HG03025 (cell line): ENCODE measurements around the gene PPP2R5A.

Source experiments
- ATAC-seq: cut with Tn5 transposase; IDR thresholded peaks from one replicate; pipeline ENCODE4 v1.9.1; 2021; ENCODE audit warnings: mild to moderate bottlenecking, moderate library complexity; ENCODE audit not compliant: unreplicated experiment, low FRiP score

The PPP2R5A gene

DNA sequence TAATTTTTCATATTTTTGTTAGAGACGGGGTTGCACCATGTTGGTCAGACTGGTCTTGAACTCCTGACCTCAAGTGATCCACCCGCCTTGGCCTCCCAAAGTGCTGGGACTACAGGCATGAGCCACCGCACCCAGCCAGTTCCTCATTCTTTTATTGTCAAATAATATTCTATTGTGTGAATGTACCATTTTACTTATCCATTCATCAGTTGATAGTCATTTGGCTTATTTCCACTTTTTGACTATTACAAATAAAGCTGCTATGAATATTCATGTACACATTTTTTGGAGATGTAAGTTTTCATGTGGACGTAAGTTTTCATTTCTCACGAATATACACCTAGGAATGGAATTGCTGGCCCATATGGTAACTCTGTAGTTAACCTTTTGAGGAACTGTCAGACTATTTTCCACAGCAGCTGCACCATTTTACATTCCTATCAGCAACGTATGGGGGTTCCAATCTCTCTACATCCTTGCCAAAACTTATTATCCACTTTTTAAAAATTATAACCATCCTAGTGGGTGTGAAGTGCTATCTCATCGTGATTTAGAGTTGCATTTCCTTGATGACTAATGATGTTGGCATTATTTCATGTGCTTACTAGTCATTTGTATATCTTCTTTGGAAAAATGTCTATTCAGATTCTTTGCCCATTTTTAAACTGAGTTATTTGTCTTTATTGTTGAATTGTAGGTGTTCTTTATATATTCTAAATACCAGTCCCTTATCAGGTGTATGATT, 116.8 kb downstream of the PPP2R5A start:
- no peak for ATAC-seq

DNA sequence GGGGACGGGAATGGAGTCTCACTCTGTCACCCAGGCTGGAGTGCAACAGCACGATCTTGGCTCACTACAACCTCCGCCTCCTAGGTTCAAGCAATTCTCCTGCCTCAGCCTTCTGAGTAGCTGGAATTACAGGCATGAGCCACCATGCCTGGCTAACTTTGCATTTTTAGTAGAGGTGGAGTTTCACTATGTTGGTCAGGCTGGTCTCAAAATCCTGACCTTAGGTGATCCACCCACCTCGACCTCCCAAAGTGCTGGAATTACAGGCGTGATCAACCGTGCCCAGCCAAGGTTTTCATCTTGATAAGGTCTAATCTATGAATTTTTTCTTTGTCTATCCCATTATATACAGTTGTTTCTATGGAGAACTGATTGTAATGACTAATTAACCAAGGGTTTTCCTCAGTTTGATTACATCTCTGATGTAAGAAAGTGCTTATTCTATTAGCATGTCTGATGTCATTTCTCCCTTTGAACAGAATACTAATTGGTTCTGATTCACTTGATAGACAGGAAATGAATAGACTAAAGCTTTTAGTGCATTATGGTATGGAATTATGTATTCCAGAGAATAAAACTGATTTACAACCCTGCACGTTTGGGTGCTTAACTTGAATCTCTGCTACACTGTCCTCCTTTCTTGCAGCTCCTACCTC, 117.6 kb downstream of the PPP2R5A start:
- no peak for ATAC-seq

DNA sequence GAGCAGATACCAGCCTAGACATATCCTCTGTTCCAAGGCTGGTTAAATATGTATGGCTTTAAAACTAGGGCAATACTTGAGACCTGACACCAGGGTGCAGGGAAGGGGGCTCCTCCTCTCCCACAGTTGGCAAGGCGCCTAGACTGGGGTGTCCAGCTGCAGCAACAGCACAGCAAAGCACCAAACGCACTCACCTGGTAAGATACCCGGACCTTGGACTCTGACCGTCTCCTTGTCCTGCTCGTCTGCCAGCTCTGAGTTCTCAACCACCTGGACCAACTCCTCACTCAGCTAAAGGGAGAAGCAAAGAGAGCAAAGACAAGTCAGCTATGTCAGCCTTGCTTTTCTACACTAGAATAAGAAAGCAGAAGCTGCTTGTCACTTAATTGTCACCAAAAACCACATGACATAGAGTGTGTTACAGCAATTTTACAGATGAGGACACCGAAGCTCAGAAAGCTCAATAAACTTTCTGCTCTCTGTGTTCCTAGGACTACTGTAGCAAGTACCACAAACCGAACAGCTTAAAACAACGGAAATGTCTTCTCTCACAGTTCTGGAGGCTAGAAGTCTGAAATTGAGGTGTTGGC, 125.1 kb downstream of the PPP2R5A start:
- no peak for ATAC-seq
